HCT116 (cell line): Measurements from ENCODE around the gene CSGALNACT2. TPM values are rescaled to one million over a fixed set of nuclear protein-coding genes. Genes with fewer than 3 reads are reported as not detected.

Experiments used
- ATAC-seq: fragments of 200-7000 bp; cut with Tn5 transposase; 2 replicates; pipeline ENCODE4 v1.9.1; 2020; ENCODE audit warnings: mild to moderate bottlenecking, moderate library complexity
- BruUV-seq: library from RNA; stranded (reverse); fragments of 400-500 nt; replicated peaks from 2 replicates; lab custom pipeline; 2021; lab: Mats Ljungman, UMichigan
- CTCF ChIA-PET: fragments of 300-600 bp; sonication (Branson Sonifier 250); formaldehyde crosslinking; loops from one replicate; lab custom pipeline; 2021; ENCODE audit warnings: antibody characterized with exemption; lab: Charles Lee
- POLR2A ChIA-PET: fragments of 300-600, 350-600 bp; sonication (Branson Sonifier 250); formaldehyde crosslinking; loops from one replicate; lab custom pipeline; 2021; ENCODE audit warnings: antibody characterized with exemption; lab: Charles Lee
- RAD21 ChIA-PET, 2 experiments: fragments of 300-600 bp; sonication (Branson Sonifier 250); formaldehyde crosslinking; loops; one replicate each; lab custom pipeline; 2023; ENCODE audit warnings: low total read pairs in 2 of 2; ENCODE audit not compliant: uncharacterized antibody in 2 of 2, unreplicated experiment in 2 of 2, low non-redundant PET in 1 of 2; lab: Charles Lee
- DNase-seq: peaks from one replicate; pipeline ENCODE4 v3.0.0-alpha.2; 2010; ENCODE audit warnings: low read depth, low spot score
- H2AFZ ChIP-seq: fragments of 200-600 bp; shearing (Covaris generic), sonication (generic); 2 replicates; pipeline ENCODE4 v1.6.1; 2017; ENCODE audit warnings: low read depth, mixed run types, mixed read lengths, antibody characterized with exemption, low read length; ENCODE audit not compliant: poor library complexity, severe bottlenecking
- H3K27ac ChIP-seq: 2 replicates; pipeline ENCODE4 v1.5.1; 2012; ENCODE audit warnings: low read depth, low read length
- H3K27me3 ChIP-seq: fragments of 200-600 bp; sonication (generic); 2 replicates; pipeline ENCODE4 v1.6.1; 2016; ENCODE audit warnings: mixed run types, low read length, mixed read lengths; ENCODE audit not compliant: insufficient read depth
- H3K36me3 ChIP-seq, 2 experiments: fragments of 200-500 bp in 1 of 2; fragments of 200-600 bp in 1 of 2; sonication (Bioruptor generic) in 1 of 2; sonication (generic) in 1 of 2; 2 replicates each; pipeline versions ENCODE4 v1.5.1 to v1.6.1; 2014 to 2016; ENCODE audit warnings: low read length in 2 of 2, inconsistent platforms in 1 of 2, mixed read lengths in 1 of 2, mixed run types in 1 of 2; ENCODE audit not compliant: insufficient read depth in 2 of 2, control insufficient read depth in 1 of 2
- H3K4me1 ChIP-seq, 2 experiments: fragments of 200-600 bp in 1 of 2; sonication (generic) in 1 of 2; 2 replicates each; pipeline versions ENCODE4 v1.5.1 to v1.6.1; 2012 to 2017; ENCODE audit warnings: low read length in 2 of 2, inconsistent platforms in 1 of 2, mild to moderate bottlenecking in 1 of 2, mixed read lengths in 1 of 2, mixed run types in 1 of 2, moderate library complexity in 1 of 2; ENCODE audit not compliant: insufficient read depth in 2 of 2, control insufficient read depth in 1 of 2
- H3K4me2 ChIP-seq: fragments of 200-600 bp; sonication (generic); 2 replicates; pipeline ENCODE4 v1.6.1; 2017; ENCODE audit warnings: mixed run types, low read length, mixed read lengths
- H3K4me3 ChIP-seq, 2 experiments: fragments of 200-600 bp in 1 of 2; sonication (generic) in 1 of 2; replicated peaks in 1 of 2; 2 replicates each; pipeline ENCODE4 v1.5.1; 2011 to 2016; ENCODE audit warnings: low read length in 2 of 2, control low read depth in 1 of 2, low read depth in 1 of 2, mild to moderate bottlenecking in 1 of 2, mixed read lengths in 1 of 2, mixed run types in 1 of 2
- H3K79me2 ChIP-seq: fragments of 200-600 bp; sonication (generic); 2 replicates; pipeline ENCODE4 v1.6.1; 2017; ENCODE audit warnings: mild to moderate bottlenecking, mixed run types, low read length, moderate library complexity, mixed read lengths; ENCODE audit not compliant: insufficient read depth
- H3K9ac ChIP-seq: fragments of 200-600 bp; sonication (generic); 2 replicates; pipeline ENCODE4 v1.6.1; 2016; ENCODE audit warnings: low read length, mixed read lengths
- H3K9me2 ChIP-seq: fragments of 200-600 bp; sonication (generic), shearing (Covaris generic); 2 replicates; pipeline ENCODE4 v1.6.1; 2017; ENCODE audit warnings: mixed run types, mild to moderate bottlenecking, moderate library complexity; ENCODE audit not compliant: insufficient read depth
- H3K9me3 ChIP-seq, 2 experiments: fragments of 200-500 bp in 1 of 2; fragments of 200-600 bp in 1 of 2; sonication (Bioruptor generic) in 1 of 2; sonication (generic) in 1 of 2; 2 replicates each; pipeline ENCODE4 v1.6.1; 2014 to 2017; ENCODE audit warnings: low read length in 2 of 2, mixed read lengths in 2 of 2, inconsistent platforms in 1 of 2, low read depth in 1 of 2, mild to moderate bottlenecking in 1 of 2, mixed run types in 1 of 2, moderate library complexity in 1 of 2; ENCODE audit not compliant: control insufficient read depth in 1 of 2, insufficient read depth in 1 of 2
- H4K20me1 ChIP-seq: fragments of 200-600 bp; sonication (generic), shearing (Covaris generic); 2 replicates; pipeline ENCODE4 v1.6.1; 2017; ENCODE audit warnings: mixed run types, mild to moderate bottlenecking, moderate library complexity; ENCODE audit not compliant: insufficient read depth
- CBX3 ChIP-seq: IDR thresholded peaks from 2 replicates; pipeline ENCODE4 v1.6.1; 2012; ENCODE audit warnings: low read depth
- ELF1 ChIP-seq: IDR thresholded peaks from 2 replicates; pipeline ENCODE4 v1.6.1; 2012; ENCODE audit warnings: low read depth, borderline replicate concordance
- EZH2 ChIP-seq: fragments of 200-600 bp; sonication (generic); IDR thresholded peaks from 2 replicates; pipeline ENCODE4 v1.6.1; 2017; ENCODE audit warnings: antibody characterized with exemption, mixed run types
- EZH2phosphoT487 ChIP-seq: fragments of 200-600 bp; IDR thresholded peaks from 2 replicates; pipeline ENCODE4 v1.6.1; 2018; ENCODE audit warnings: antibody characterized with exemption, borderline replicate concordance
- POLR2AphosphoS5 ChIP-seq: IDR thresholded peaks from 2 replicates; pipeline ENCODE4 v1.6.1; 2011; ENCODE audit warnings: mild to moderate bottlenecking, low read depth, low read length, moderate library complexity
- REST ChIP-seq: IDR thresholded peaks from 2 replicates; pipeline ENCODE4 v1.6.1; 2012; ENCODE audit warnings: low read depth
- ZBTB33 ChIP-seq: IDR thresholded peaks from 2 replicates; pipeline ENCODE4 v1.6.1; 2011; ENCODE audit warnings: mild to moderate bottlenecking, low read length, moderate library complexity; ENCODE audit not compliant: insufficient replicate concordance; ENCODE audit errors: extremely low read depth
- intact Hi-C: fragments of 100-400 bp; cut with micrococcal nuclease; formaldehyde crosslinking; loops from 2 replicates; pipeline ENCODE4 v1.10.0; 2022
- total RNA-seq: library from RNA; stranded (reverse); gene quantifications from one replicate; pipeline ENCODE4 v1.2.1, GENCODE V29; 2021; ENCODE audit not compliant: unreplicated experiment

The CSGALNACT2 gene
- total RNA-seq, 1 experiment from 2014 or later: 9.9 TPM

GRCh38 chr10:43160046-43160920 is 22.0 kb downstream of the CSGALNACT2 start:
- CTCF ChIA-PET: no interaction called here
- ATAC-seq (no peak), DNase-seq (no peak)
- Histone ChIP-seq H3K27me3 (no peaks in the 10 kb centered on the region), H2AFZ (no peak overlapping the region), H3K79me2 (0 out of 2 replicates have a peak, but pooled peaks cover 3% of the 10 kb centered on the region), H3K36me3 (no peaks in the 10 kb centered on the region), H4K20me1 (no peaks in the 10 kb centered on the region), H3K9me3 (no peaks in the 10 kb centered on the region), H3K4me1 (no peaks in the 10 kb centered on the region), H3K9ac (no peak overlapping the region), H3K4me3 (no peak overlapping the region), H3K9me2 (no peaks in the 10 kb centered on the region)
- intact Hi-C loops: no loop called here
- no TSS peak for BruUV-seq
- TF ChIP-seq EZH2phosphoT487 (no peak), CBX3 (no peak), ELF1 (no peak), REST (no peak), POLR2AphosphoS5 (no peak), ZBTB33 (no peak), EZH2 (no peak)
- TF ChIP-seq, all 23 proteins: peak for 0
- no peak overlapping the region for H3K4me2 ChIP-seq
- POLR2A ChIA-PET: no interaction called here
- RAD21 ChIA-PET: no interaction called here
- no peak overlapping the region for H3K27ac ChIP-seq
